ENCODE results near the gene SEMA3D.

GRCh38 chr7:85175217-85175616, 11.6 kb downstream of the SEMA3D start:
- no peak for TF ChIP-seq CTCF (IDR thresholded peaks at IDR 0.05)
- no peak for TF ChIP-seq POLR2A (IDR thresholded peaks at IDR 0.05)
- TF ChIP-seq EP300 (IDR thresholded peaks at IDR 0.05) = no peak

All from tibial nerve (tissue), 4 donors.